ENCODE data around the gene ITPR3.
A peak's percentile ranks its signal among the peaks of the same experiment; 100 is the strongest.

Gene ITPR3

DNA sequence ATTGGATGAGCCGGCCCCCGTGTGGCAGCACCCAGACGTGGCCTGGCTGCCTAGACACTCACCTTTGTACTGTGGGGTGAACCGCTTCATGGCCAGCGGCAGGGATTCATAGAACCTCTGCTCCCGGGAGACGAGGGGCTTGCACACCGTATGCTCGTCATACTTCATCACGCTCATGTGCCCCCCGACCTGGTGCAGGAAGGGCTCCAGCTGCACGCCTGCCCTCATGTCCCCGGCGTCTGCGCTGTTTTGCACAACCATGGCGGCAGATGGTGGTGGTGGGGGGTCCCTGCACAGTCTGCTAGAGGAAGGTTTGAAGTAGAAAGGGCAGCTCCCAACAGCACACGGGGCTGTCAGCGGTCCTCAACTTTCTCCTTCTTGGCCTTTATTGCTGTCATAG lies 114.1 kb downstream of the ITPR3 start:
- no peak overlapping the region for H3K27ac Mint-ChIP-seq
- H3K9me3 Mint-ChIP-seq: no peaks in the 10 kb centered on the region
- H3K36me3 Mint-ChIP-seq: no peaks in the 10 kb centered on the region
- no peak overlapping the region for H3K4me3 Mint-ChIP-seq
- H3K4me1 Mint-ChIP-seq: no peaks in the 10 kb centered on the region
- no peaks in the 10 kb centered on the region for H3K27me3 Mint-ChIP-seq
- ATAC-seq (replicated peaks): no peak
- no peak for DNase-seq

DNA sequence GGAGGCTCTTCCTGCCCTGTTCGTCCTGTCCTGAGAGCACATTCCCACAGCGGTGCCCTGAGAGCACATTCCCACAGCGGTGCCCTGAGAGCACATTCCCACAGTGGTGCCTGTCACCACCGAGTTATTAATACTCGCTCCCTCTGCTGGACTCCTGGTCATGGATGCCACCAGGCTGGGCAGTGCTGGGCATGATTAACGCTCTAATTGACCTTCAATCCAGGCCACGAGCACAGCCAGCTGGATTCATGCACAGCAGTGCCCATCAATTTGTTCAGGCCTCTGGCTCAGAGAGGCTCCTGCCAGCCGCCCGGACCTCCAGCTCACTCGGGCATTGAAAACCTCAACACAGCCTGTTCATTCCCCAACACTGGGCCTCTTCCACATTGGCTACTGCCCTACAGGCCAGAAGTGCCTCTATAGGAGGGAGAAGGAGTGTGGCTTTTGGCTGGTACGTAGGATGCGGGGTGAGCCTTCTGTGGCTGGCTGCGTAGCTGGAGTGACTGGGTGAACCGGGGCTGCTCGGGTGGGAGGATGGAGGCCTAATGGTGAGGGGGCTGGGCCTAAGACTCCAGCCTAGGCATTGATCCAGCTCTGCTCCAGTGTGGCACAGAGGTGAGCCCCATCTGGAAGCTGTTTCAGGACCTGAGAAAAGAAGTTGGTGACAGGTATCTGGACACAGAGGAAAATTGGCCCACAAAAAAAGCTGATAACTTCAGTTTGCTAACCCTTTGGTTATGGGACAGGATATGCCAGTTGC lies 116.3 kb downstream of the ITPR3 start:
- no peak for DNase-seq
- ATAC-seq (replicated peaks): no peak
- Mint-ChIP-seq H3K4me1 (no peaks in the 10 kb centered on the region), H3K27ac (no peak overlapping the region), H3K36me3 (no peaks in the 10 kb centered on the region), H3K27me3 (peaks cover 5 to 6% of the 10 kb centered on the region in 2 donors), H3K9me3 (no peaks in the 10 kb centered on the region), H3K4me3 (no peak overlapping the region)

DNA sequence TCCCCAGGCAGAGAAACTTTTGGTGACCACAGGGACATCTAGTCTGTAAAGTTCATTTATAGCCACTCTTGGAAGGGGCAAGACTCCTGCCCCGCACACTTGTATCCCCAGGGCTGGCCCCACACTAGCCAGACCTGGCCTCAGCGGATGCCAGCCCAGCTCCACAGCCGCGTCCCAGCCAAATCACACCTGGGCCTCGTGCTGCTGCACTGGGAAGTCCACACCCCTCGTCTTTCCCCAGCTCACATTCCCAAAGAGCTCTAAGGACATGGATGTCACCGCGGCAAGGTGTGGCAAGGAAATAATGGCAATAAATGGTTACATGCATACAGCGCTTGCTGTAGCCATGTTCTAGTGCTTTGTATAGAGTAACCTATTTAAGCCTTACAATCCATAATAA lies 117.0 kb downstream of the ITPR3 start:
- H3K36me3 Mint-ChIP-seq: no peaks in the 10 kb centered on the region
- ATAC-seq (replicated peaks): no peak
- no peaks in the 10 kb centered on the region for H3K9me3 Mint-ChIP-seq
- peaks cover 11 to 13% of the 10 kb centered on the region in 2 donors for H3K27me3 Mint-ChIP-seq
- H3K4me3 Mint-ChIP-seq: no peak overlapping the region
- DNase-seq: no peak
- no peak overlapping the region for H3K27ac Mint-ChIP-seq
- H3K4me1 Mint-ChIP-seq: no peaks in the 10 kb centered on the region

DNA sequence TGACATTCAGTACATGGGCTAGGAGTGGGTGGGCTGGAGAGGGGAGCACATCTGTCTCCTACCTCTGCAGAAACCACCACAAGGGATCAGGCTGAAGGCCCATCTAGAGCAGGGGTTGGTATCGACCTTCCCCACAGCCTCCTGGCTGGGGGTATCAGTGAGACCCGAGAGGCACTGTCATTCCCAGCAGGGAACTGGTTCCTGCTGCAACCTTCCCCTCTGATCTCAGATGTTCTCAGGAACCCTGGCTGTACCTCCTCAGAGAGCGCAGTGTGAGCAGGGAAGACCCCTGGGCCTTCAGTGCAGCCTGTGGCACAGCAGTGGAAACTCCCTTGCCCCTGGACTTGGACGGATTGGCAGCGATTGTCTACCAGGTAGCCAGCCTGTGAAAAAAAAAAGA lies 117.8 kb downstream of the ITPR3 start:
- peaks cover 11 to 15% of the 10 kb centered on the region in 2 donors for H3K27me3 Mint-ChIP-seq
- DNase-seq (no peak), ATAC-seq (replicated peaks) (no peak)
- H3K9me3 Mint-ChIP-seq: no peaks in the 10 kb centered on the region
- no peaks in the 10 kb centered on the region for H3K4me1 Mint-ChIP-seq
- H3K27ac Mint-ChIP-seq: no peak overlapping the region
- no peak overlapping the region for H3K4me3 Mint-ChIP-seq
- no peaks in the 10 kb centered on the region for H3K36me3 Mint-ChIP-seq

DNA sequence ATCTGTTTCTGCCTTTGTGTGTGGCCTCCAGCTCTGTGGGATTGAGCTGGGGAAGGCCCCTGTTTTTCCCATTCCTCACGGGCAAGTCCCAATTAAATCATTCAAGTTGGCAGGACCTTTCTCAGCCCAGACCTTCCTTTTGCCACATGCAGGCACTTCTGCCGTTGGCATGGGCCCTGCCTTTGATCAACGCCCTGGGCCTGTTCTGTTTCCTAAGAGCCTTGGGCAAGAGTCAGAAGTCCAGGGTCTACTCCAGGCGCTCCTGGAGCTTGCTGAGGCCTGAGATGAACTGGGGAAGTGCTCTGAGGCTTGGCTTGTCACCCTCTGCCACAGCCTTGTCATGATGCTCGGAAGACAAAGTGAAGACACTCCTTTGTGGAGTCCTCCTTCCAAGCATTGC lies 118.4 kb downstream of the ITPR3 start:
- H3K9me3 Mint-ChIP-seq: no peaks in the 10 kb centered on the region
- no peaks in the 10 kb centered on the region for H3K36me3 Mint-ChIP-seq
- DNase-seq (no peak), ATAC-seq (replicated peaks) (no peak)
- H3K27ac Mint-ChIP-seq: no peak overlapping the region
- peaks cover 3 to 6% of the 10 kb centered on the region in 2 donors for H3K4me1 Mint-ChIP-seq
- H3K27me3 Mint-ChIP-seq: peaks cover 11 to 15% of the 10 kb centered on the region in 2 donors
- no peak overlapping the region for H3K4me3 Mint-ChIP-seq

DNA sequence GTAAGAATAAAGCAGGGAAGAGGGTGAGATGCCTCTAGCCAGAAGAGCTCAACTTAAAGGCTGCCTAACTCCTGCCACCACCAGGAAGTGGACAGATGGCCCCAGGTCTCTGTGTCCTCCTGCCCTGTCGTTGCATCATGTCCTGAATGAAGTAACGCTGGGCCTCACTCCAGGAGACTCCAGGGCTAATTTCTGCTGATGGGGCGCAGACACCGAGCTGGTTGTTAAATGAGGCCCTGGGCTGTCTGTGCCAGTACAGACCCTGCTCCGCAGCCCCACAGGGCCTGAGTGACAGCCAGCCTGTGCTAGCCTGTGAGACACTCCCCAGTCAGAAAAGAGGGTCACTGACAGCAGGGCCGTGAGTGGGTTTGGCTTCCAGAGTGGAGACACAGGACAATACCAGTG lies 119.1 kb downstream of the ITPR3 start:
- ATAC-seq (replicated peaks): no peak
- H3K36me3 Mint-ChIP-seq: no peaks in the 10 kb centered on the region
- peaks cover 11 to 15% of the 10 kb centered on the region in 2 donors for H3K27me3 Mint-ChIP-seq
- H3K9me3 Mint-ChIP-seq: no peaks in the 10 kb centered on the region
- DNase-seq: no peak
- peaks cover 3 to 7% of the 10 kb centered on the region in 2 donors for H3K4me1 Mint-ChIP-seq
- H3K27ac Mint-ChIP-seq: no peak overlapping the region
- no peak overlapping the region for H3K4me3 Mint-ChIP-seq

DNA sequence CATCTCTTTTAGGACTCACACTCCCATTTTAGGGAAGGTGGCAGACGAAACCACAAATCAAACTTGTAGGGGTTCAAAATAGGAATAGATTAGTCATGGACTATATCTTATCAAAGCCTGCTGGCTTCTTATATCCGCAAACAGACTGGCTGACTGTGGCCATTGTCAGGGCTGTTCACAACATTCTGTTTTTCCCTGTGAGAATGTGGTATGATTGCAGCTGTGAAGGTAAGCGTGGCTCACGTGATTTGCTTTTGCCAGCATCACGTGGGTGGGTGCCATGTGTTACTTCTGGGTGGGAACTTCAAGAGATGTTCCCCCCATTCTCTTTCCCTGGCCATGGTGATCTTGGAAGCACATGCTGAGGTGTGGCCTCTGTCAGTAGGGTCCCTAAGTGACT lies 119.7 kb downstream of the ITPR3 start:
- H3K27me3 Mint-ChIP-seq: peaks cover 11 to 20% of the 10 kb centered on the region in 2 donors
- no peak overlapping the region for H3K27ac Mint-ChIP-seq
- DNase-seq (no peak), ATAC-seq (replicated peaks) (no peak)
- H3K36me3 Mint-ChIP-seq: no peaks in the 10 kb centered on the region
- H3K4me3 Mint-ChIP-seq: no peak overlapping the region
- no peaks in the 10 kb centered on the region for H3K9me3 Mint-ChIP-seq
- H3K4me1 Mint-ChIP-seq: peaks cover 3 to 7% of the 10 kb centered on the region in 2 donors

DNA sequence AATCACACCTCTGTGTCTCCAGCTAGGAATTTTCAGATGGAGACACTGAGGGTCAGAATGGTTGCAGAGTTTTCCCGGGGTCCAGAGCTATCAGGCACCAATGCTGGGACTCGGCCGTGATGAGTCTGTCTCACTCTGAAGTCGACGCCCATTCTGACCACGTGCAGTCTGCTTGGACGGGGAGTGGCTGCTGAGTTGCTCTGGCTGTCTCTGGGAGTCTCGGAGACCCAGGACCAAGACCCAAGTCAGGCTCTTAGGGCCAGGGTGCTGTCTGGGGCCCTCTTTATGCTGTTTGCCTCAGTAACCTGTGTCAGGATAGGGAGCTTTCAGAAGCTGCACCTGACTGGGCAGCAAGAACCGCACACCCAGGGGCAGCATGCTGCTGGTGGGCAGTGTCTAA lies 121.0 kb downstream of the ITPR3 start:
- ATAC-seq (replicated peaks) (no peak), DNase-seq (no peak)
- Mint-ChIP-seq H3K9me3 (no peaks in the 10 kb centered on the region), H3K36me3 (no peaks in the 10 kb centered on the region), H3K4me1 (peaks cover 3 to 7% of the 10 kb centered on the region in 2 donors), H3K27me3 (peaks cover 11 to 21% of the 10 kb centered on the region in 2 donors), H3K4me3 (no peak overlapping the region), H3K27ac (no peak overlapping the region)

DNA sequence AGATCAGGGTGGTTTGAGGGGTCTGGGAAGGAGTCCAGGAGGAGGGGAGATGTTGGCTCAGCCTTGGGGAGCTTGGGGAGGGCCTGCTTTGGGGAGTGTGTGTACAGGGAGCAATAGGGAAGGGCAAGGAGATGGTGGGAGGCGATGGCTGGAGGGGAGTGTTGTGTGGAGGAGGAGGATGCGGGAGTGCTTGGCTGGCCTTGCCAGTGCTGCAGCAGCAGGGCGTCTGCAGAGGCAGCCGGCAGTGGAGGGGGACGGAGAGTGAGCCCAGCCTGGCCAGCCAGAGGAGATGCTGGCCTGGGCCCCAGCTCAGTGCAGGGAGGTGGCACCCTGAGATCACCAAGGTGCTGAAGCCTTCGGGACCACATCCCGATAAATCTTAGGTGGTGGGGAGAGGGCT lies 121.7 kb downstream of the ITPR3 start:
- H3K4me3 Mint-ChIP-seq: no peak overlapping the region
- H3K9me3 Mint-ChIP-seq: no peaks in the 10 kb centered on the region
- H3K27me3 Mint-ChIP-seq: peaks cover 19 to 29% of the 10 kb centered on the region in 2 donors
- DNase-seq (no peak), ATAC-seq (replicated peaks) (no peak)
- H3K36me3 Mint-ChIP-seq: no peaks in the 10 kb centered on the region
- no peak overlapping the region for H3K27ac Mint-ChIP-seq
- H3K4me1 Mint-ChIP-seq: peaks cover 3 to 7% of the 10 kb centered on the region in 2 donors

DNA sequence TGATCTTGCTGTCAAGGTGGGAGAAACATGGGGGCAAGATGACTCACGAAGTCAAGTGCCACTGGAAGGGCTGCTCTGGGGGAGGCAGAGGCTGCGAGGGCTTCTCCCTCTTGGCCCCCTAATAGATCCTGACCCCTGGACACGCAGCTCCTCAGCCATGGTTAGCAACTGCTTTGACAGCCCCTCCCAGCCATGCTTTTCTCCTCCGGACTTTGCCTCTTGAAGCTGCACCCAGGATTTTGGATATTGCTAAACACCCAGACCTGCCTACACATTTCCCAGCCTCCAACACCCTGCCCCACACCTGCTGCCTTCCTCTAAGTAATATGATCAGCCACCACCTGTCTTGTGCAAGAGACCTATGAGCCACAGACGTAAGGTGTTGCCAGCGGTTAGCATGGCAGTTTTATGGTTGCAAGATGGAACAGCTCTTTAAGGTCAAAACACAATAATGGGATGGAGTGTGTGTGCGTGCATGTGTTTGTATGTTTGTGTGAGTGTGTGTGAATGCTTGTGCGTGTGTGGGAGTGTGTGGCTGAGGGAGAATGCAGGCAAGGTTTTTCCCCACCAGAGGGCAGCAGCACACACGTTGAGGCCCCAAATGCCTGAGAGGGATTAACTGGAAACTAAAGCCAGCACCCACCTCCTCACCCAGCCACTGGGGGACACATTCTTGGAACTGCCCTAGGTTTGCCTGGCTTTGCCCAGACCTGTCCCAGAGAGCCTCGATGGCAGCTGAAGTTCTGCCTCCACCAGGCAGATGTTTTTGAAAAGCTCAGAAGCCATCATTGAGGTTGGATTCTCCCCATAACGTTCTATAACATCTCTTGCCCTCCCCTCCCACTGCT lies 123.1 kb downstream of the ITPR3 start:
- H3K27me3 Mint-ChIP-seq: peaks cover 24 to 33% of the 10 kb centered on the region in 2 donors
- H3K9me3 Mint-ChIP-seq: no peaks in the 10 kb centered on the region
- ATAC-seq (replicated peaks) (peak; percentile 87 to 88), DNase-seq (peak; percentile 53)
- H3K4me1 Mint-ChIP-seq: peaks cover 3 to 7% of the 10 kb centered on the region in 2 donors
- H3K27ac Mint-ChIP-seq: no peak overlapping the region
- H3K36me3 Mint-ChIP-seq: no peaks in the 10 kb centered on the region
- no peak overlapping the region for H3K4me3 Mint-ChIP-seq

DNA sequence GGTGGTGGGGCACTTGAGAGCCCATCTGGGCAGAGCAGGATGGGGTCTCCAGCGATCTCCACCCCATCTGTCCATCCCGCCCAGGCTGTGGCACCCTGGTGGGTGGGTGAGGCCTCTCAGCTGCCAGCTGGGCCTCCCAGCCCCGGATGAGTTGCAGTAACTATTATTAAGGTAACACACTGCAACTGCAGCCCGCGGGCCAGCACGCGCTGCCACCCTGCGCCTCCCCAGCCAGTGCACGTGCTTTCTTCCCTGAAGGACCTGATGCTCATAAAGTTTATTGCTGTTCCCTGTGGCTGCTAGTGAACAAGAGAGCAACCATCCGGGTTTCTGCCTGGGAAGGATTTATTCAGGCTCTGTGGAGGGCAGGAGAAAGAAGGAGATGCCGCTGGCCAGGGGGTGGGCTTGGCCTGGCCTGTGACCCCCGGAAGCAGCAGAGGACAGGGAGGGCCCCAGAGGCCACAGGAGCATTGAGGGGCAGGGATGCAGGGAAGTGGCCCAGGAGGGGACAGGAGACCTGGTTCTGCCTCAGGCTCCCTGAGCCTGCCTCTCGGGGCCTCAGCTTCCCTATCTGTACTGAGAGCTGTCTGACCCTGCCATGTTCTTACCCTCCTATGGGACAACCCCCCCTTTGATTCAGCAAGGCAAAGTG lies 123.9 kb downstream of the ITPR3 start:
- Mint-ChIP-seq H3K4me1 (peaks cover 3 to 7% of the 10 kb centered on the region in 2 donors), H3K4me3 (no peak overlapping the region), H3K27ac (no peak overlapping the region), H3K27me3 (peaks cover 26 to 33% of the 10 kb centered on the region in 2 donors), H3K9me3 (no peaks in the 10 kb centered on the region), H3K36me3 (no peaks in the 10 kb centered on the region)
- DNase-seq (no peak), ATAC-seq (replicated peaks) (no peak)

DNA sequence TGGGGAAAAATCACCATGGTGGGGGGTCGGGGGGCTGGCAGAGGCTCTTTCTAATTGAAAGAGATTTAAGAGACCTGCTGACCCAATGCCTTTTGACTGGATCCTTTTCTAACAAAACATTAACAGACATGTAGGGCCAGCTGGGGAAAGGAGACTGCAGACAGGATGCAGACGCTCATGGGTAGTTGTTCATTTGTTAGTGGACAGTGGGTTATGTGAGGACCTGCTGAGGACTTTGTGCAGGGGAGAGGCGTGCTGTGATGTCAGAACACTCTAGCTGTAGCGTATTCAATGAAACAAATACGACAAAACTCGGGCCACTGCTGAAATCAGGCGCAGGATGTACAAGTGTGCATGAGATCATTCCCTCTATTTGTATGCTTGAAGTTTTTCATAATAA lies 124.4 kb downstream of the ITPR3 start:
- DNase-seq (no peak), ATAC-seq (replicated peaks) (no peak)
- peaks cover 3 to 7% of the 10 kb centered on the region in 2 donors for H3K4me1 Mint-ChIP-seq
- no peaks in the 10 kb centered on the region for H3K9me3 Mint-ChIP-seq
- H3K4me3 Mint-ChIP-seq: no peak overlapping the region
- H3K27ac Mint-ChIP-seq: no peak overlapping the region
- H3K27me3 Mint-ChIP-seq: peaks cover 26 to 33% of the 10 kb centered on the region in 2 donors
- H3K36me3 Mint-ChIP-seq: no peaks in the 10 kb centered on the region

Data from stimulated activated naive B cell treated with anti-CD40 and anti-IgM and Interleukin-4, amounts not matched to agents 10 μg/mL and 1 μg/mL and 100 μg/mL, for 72 hours (primary cell).